Lung (tissue), 12 donors: ENCODE measurements around the gene MTAP. TPM values are rescaled to one million over a fixed set of nuclear protein-coding genes. Genes with fewer than 3 reads are reported as not detected.
A peak's percentile ranks its signal among the peaks of the same experiment; 100 is the strongest.

Source experiments
- ATAC-seq: fragments of 200-7000 bp; cut with Tn5 transposase; one replicate; pipeline ENCODE4 v1.9.1; 2020; ENCODE audit warnings: moderate number of reproducible peaks; ENCODE audit not compliant: insufficient read depth, low FRiP score
- DNase-seq, 3 donors: peaks; one replicate each; pipeline ENCODE4 v3.0.0-alpha.2; 2013 to 2017
- H3K27ac ChIP-seq, 2 donors: one replicate each; pipeline ENCODE4 v1.5.1; 2013; ENCODE audit warnings: mild to moderate bottlenecking in 2 of 2, moderate library complexity in 2 of 2, control low read depth in 1 of 2, inconsistent platforms in 1 of 2, low read depth in 1 of 2, low read length in 1 of 2
- H3K27me3 ChIP-seq, 3 donors: one replicate each; pipeline ENCODE4 v1.5.1; 2013; ENCODE audit warnings: low read length in 2 of 3; ENCODE audit not compliant: control insufficient read depth in 3 of 3, insufficient read depth in 3 of 3
- H3K36me3 ChIP-seq, 4 donors: one replicate each; pipeline ENCODE4 v1.5.1; 2013; ENCODE audit warnings: low read length in 4 of 4, mild to moderate bottlenecking in 1 of 4, moderate library complexity in 1 of 4; ENCODE audit not compliant: control insufficient read depth in 4 of 4, insufficient read depth in 4 of 4
- H3K4me1 ChIP-seq, 5 donors: one replicate each; pipeline ENCODE4 v1.5.1; 2013; ENCODE audit warnings: low read length in 5 of 5, mild to moderate bottlenecking in 2 of 5, moderate library complexity in 1 of 5; ENCODE audit not compliant: control insufficient read depth in 5 of 5, insufficient read depth in 5 of 5
- H3K4me3 ChIP-seq: one replicate; pipeline ENCODE4 v1.5.1; 2013; ENCODE audit warnings: mild to moderate bottlenecking, control low read depth, moderate library complexity
- H3K9ac ChIP-seq, 2 donors: one replicate each; pipeline ENCODE4 v1.5.1; 2013; ENCODE audit warnings: low read length in 2 of 2, control low read depth in 1 of 2; ENCODE audit not compliant: insufficient read depth in 1 of 2
- H3K9me3 ChIP-seq, 4 donors: one replicate each; pipeline ENCODE4 v1.5.1; 2013; ENCODE audit warnings: low read length in 3 of 4, mild to moderate bottlenecking in 1 of 4, moderate library complexity in 1 of 4; ENCODE audit not compliant: control insufficient read depth in 4 of 4, insufficient read depth in 3 of 4
- WGBS, 2 donors: extraction: QIAGEN DNeasy Blood & Tissue Kit; methylation state at CpG; one replicate each; pipeline ENCODE4 v1.1.7; 2013; 5-methylcytosine and 5-hydroxymethylcytosine counted together
- polyA plus RNA-seq, 2 donors: library from polyadenylated mRNA; stranded (reverse); fragments of 200-250 nt; gene quantifications; one replicate each; pipeline ENCODE4 v1.2.1, GENCODE V29; 2013
- total RNA-seq, 2 donors: library from RNA; depleted of rRNA in 1 of 2; stranded (reverse); fragments of >200 nt in 1 of 2; gene quantifications; one replicate each; pipeline ENCODE4 v1.2.1, GENCODE V29; 2014 to 2021
- TF ChIP-seq, protein P1 (sequence below): IDR thresholded peaks from 2 replicates; pipeline ENCODE4 v1.5.1; 2012; ENCODE audit warnings: mild to moderate bottlenecking; ENCODE audit errors: control extremely low read depth, extremely low read depth
- donor health status: control.
- donor health status: control.
- donor health status: Bipolar disorder and iron deficiency.
- donor health status: healthy.
- donor health status: DM: yes; HTN: yes; CAD: no.

Gene MTAP
- total and polyA plus RNA-seq, 4 donors, result 10.0 to 31.5 (median 18.8) TPM

DNA sequence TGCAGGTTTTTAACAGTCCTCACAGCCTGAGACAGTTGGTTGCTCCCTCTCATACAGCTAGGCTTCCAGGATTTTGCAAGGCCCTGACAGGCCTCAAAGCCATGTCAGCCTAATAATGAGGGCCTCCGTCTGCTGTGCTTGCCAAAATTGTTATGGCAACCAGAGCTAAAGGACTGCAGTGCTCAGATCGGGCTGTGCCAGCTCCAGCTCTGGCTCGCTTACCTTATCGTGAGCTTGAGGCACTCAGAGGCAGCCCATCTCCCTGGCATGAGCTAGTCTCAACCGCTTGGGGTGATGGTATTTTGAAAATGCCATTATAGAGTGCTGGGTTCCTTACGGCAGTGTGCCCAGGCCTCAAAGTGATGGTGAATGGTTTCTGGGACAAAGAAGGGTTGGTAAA, 8.4 kb downstream of the MTAP start:
- Histone ChIP-seq H3K27me3 (no peaks in the 10 kb centered on the region), H3K4me3 (no peak overlapping the region), H3K4me1 (peaks cover 0 to 10% (median 2%) of the 10 kb centered on the region in 5 donors), H3K27ac (peak overlapping the region in 1 of 2 donors; percentile 39), H3K36me3 (peaks cover 2 to 24% (median 13%) of the 10 kb centered on the region in 4 donors), H3K9ac (no peak overlapping the region), H3K9me3 (no peaks in the 10 kb centered on the region)
- DNase-seq, result no peak
- TF ChIP-seq, protein P1, sequence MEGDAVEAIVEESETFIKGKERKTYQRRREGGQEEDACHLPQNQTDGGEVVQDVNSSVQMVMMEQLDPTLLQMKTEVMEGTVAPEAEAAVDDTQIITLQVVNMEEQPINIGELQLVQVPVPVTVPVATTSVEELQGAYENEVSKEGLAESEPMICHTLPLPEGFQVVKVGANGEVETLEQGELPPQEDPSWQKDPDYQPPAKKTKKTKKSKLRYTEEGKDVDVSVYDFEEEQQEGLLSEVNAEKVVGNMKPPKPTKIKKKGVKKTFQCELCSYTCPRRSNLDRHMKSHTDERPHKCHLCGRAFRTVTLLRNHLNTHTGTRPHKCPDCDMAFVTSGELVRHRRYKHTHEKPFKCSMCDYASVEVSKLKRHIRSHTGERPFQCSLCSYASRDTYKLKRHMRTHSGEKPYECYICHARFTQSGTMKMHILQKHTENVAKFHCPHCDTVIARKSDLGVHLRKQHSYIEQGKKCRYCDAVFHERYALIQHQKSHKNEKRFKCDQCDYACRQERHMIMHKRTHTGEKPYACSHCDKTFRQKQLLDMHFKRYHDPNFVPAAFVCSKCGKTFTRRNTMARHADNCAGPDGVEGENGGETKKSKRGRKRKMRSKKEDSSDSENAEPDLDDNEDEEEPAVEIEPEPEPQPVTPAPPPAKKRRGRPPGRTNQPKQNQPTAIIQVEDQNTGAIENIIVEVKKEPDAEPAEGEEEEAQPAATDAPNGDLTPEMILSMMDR, result no peak
- WGBS, 2 donors, result 85% methylated on average over 6 of the region's 6 CpGs
- ATAC-seq, result no peak

DNA sequence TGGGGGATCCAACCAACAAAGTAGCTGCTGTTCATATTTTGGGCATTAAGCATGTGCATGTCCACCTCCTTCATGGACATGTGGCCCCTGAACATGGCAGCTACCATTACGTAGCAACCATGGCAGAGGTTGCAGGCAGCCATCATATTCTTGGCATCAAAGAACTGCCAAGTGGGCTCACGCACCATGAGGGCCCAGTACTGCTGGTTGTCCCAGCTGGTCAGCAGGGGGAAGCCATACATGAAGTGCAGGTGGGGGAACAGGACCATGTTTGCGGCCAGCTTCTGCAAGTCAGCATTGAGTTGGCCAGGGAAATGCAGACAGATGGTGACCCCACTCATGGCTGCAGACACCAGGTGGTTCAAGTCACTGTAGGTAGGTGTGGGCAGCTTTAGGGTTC, 9.5 kb downstream of the MTAP start:
- Histone ChIP-seq H3K4me3 (no peak overlapping the region), H3K9me3 (no peaks in the 10 kb centered on the region), H3K27me3 (no peaks in the 10 kb centered on the region), H3K27ac (peak overlapping the region in 1 of 2 donors; percentile 4), H3K36me3 (peaks cover 8 to 33% (median 19%) of the 10 kb centered on the region in 4 donors), H3K9ac (no peak overlapping the region), H3K4me1 (peaks cover 0 to 7% (median 2%) of the 10 kb centered on the region in 5 donors)
- WGBS, 2 donors, result 97% methylated on average over 3 of the region's 3 CpGs
- DNase-seq, result no peak
- no peak for ATAC-seq
- TF ChIP-seq, protein P1, result no peak

DNA sequence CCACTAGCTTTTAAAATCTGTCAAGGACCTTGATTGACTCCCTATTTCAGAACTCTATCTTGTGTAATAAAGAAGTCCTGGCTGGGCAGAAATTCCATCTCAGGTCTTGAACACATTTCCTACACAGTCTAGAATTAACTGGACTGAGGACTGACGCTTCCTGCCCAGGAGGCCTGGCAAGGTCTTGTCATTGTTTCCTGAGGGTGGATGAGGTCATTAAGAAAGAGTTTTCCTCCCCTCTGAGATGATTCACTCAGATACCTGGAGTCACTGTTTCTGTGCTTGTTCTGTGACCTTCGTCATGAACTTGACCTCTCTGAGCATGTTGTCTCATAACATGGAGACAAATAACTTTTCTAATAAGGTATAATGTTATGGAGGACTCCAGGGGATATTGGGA, 10.0 kb downstream of the MTAP start:
- Histone ChIP-seq H3K9ac (no peak overlapping the region), H3K27ac (no peak overlapping the region), H3K4me1 (peaks cover 0 to 7% (median 2%) of the 10 kb centered on the region in 5 donors), H3K27me3 (no peaks in the 10 kb centered on the region), H3K4me3 (no peak overlapping the region), H3K9me3 (no peaks in the 10 kb centered on the region), H3K36me3 (peaks cover 8 to 38% (median 23%) of the 10 kb centered on the region in 4 donors)
- TF ChIP-seq, protein P1, result no peak
- WGBS, 2 donors, result 63 to 75% methylated on average over 2 of the region's 2 CpGs
- DNase-seq (no peak), ATAC-seq (no peak)
